Raji (cell line): ENCODE measurements around the gene NOP9.

Source experiments
- POLR2A ChIP-seq: IDR thresholded peaks from 2 replicates; pipeline ENCODE4 v1.6.1; 2011; ENCODE audit warnings: low read depth, low read length, control low read depth; ENCODE audit not compliant: insufficient read depth

The NOP9 gene

GRCh38 chr14:24260026-24260779 is 39.4 kb upstream of the NOP9 start:
- no peak for TF ChIP-seq POLR2A

DNA sequence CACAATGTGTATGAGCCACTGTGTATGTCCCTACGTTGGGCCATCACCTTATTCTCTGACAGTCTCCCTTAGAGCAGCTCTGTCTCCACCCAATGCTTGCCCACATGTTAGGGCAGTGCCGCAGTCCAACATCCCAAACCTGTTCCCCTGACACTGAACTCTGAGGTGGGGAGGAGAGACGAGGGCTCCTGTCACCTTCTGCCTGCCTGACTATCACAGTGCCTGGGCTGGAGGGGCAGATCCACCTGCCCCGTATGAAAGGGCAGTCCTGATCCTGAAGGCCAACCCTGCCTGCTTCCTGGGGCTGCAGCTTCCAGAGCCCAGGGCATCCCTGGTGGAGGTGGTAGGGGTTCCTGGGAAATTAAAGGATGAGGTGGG is 38.9 kb upstream of the NOP9 start:
- TF ChIP-seq POLR2A, result no peak

- no peak for TF ChIP-seq POLR2A
Measured at GRCh38 chr14:24261256-24261968, 38.2 kb upstream of the NOP9 start.

DNA sequence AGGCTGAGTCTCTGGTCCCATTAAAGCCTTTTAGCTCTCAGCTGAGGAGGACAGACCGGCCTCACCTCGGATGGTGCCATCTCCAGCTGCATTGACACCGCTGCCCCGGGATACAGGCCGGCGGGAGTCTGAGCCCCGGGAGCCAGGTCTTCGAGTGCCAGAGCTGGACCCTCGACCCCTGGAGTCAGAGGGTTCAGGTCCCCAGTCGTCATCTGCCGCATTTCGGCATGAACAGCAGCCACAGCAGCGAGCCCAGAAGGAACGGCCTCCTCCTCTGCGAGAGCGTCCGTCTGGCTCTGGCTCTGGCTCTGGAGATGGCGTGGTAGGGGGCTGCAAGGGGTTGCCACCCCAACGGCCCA is 37.7 kb upstream of the NOP9 start:
- no peak for TF ChIP-seq POLR2A

GRCh38 chr14:24262821-24263733 is 36.6 kb upstream of the NOP9 start, which contains the start of gene TGM1:
Gene TGM1, minus strand, starts transcription at chr14:24263177. Its CDS starts 825 bp downstream, at chr14:24262352.
- no peak for TF ChIP-seq POLR2A

DNA sequence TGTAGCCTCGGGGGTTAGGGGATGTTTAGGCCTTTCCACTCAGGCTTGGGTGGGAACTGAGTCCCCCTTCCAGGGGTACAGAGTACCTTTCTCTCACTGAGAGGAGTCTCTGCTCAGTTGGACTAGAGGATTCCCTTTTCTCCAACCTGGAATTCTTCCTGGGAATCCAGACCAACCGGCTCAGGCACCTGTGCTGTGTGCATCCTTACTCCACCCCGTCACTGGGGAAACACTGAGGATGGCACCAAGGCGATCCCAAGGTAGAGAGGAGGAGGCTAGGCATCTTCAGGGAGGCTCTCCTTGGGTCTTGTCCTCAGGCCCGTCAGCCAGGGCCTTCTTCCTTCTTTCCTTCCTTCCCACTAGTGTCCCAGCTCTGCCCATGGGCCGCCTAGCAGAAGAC is 35.8 kb upstream of the NOP9 start:
- no peak for TF ChIP-seq POLR2A

GRCh38 chr14:24264298-24264697 is 35.4 kb upstream of the NOP9 start:
- no peak for TF ChIP-seq POLR2A

DNA sequence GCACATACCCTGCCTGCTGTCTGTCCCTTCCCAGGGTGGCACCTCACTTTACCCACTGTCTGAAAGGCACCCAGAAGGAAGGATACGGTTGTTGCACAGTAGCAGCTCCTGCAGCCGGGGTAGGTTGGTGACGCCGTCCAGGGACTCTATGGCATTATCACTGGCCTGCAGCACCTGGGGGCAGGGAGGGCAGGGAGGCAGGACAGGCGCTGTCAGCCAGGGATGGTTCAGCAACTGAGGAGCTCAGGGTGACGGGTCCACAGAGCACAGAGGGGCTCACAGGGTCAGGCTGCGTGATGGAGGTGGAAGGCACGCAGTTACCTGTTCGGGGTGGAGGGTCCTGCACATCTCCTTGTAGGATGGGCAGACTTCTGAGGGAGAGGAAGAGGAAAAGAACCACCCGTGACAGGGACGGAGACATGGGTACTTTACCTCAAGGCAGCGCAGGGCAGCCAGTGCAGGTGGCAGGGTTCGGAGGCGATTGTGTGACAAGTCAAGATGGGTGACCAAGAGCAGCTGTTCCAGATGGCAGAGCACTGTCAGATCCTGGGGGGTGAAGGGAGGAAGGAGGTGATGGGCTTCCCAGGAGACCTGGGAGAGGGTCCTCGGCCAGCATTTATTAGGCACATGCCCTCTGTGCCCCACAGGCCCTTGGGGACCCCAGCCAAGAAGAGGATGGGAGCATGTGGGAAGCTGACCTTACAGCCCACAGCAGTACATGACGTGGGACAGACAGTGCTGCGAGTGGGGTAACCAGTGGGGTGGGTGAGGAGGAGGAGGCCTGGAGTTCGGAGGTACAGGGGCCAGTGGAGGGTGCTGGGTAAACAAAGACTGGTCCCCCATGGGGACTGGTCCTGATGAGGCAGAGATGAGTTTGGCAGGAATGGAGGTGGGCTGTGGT is 33.1 kb upstream of the NOP9 start:
- no peak for TF ChIP-seq POLR2A

DNA sequence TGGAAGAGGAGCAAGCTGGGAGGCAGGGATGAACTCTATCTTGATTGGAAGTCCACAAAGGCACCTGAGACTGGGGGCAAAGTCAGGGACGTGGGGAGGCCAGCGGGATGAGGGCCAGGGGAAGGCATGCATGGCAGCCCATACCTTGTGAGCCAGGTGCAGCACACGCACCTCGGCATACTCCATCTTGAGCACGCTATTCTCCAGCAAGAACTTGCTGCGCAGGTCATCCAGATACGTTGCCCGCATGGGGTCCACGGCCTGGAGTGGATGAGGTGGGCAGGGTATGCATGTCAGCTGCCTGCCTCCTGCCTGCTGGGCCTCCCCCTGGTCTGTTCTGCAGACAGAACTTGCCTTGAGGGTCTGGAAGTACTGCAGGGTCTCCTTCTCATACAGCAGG is 32.1 kb upstream of the NOP9 start:
- TF ChIP-seq POLR2A, result no peak

GRCh38 chr14:24268225-24268624 is 31.4 kb upstream of the NOP9 start:
- TF ChIP-seq POLR2A, result no peak

DNA sequence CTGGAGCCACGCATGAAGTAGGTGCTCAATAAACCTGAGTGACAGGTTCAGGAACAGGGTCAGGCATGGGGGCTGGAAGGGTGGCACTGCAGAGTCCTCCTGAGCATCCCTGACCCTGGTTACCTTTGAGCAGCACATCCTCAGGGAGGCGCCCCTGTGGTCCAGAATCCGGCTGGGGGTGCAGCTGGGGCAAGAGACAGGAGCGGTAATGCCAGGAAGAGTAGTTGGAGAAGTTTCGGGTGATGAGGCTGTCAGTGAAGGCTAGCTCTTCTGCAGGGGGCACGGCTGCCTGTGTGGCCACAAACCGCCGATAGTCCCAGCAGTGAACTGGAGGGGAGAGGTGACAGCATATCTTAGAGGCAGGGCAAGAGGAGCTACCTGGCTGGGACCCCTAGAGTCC is 30.3 kb upstream of the NOP9 start:
- TF ChIP-seq POLR2A, result no peak

DNA sequence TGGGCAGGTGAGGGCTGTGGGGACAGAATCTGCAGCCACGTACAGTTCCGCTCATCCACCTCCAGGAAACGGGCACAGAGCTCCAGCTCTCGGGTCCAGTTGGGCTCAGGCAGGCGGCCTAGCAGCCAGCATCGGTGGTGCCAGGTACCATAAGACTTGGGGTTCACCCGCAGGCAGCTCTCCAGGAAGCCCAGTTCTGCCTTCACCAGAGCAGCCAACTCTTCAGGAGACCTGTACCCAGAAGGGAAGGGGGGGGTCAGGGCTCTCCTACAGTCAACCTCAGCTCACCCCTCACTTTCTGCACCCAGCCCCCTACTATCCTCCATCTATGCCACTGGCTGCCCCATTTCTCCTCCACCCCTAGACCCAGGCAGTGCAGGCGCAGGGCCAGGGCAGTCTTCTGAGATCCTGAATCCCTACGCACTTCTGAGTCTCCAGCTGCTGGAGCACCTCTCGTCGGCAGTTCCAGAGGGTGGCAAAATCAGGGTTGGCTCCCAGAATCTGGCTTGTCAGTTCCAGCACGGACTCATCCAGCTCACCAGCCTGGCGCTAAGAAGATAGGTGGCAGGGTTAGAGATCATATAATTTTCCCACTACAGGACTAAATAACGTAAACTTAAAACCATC is 29.6 kb upstream of the NOP9 start:
- TF ChIP-seq POLR2A, result no peak

DNA sequence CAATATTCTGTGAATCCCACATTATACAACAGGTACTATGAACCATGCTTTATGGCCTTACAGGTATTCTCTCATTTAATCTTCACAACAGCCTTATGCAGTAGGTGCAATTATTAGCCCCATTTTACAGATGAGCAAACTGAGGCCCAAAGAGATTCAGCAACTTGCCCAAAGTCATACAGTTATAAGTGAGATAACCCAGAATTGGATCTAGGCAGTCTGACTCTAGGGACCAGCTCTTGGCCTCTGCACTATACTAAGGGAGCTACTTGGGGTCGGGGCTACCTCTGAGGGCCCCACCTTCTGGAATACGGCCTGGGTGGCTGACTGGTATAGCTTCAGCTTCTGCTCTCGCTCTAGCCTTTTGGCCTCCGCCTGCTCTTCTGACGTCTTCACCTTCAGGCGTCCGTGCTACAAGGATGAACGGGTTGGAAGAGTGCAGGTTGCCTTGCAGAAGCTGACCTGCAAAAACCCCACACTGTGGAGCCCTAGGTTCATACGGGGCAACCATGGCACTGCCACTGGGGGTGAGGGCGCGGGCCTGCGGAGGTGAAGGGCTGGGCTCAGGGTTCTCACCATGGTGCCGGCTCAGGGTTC is 29.0 kb upstream of the NOP9 start:
- no peak for TF ChIP-seq POLR2A
